Large intestine (tissue), 3 donors: ENCODE measurements around the gene SLC6A3. TPM values are rescaled to one million over a fixed set of nuclear protein-coding genes. Genes with fewer than 3 reads are reported as not detected.

Experiments used
- DNase-seq, 2 donors: peaks; one replicate each; pipeline versions ENCODE4 v3.0.0 to v3.0.0-alpha.2; 2013
- H3K27ac ChIP-seq: one replicate; pipeline ENCODE4 v1.5.1; 2013; ENCODE audit warnings: low read length
- H3K27me3 ChIP-seq: 2 replicates; pipeline ENCODE4 v1.6.1; 2013; ENCODE audit warnings: low read length; ENCODE audit not compliant: control insufficient read depth, insufficient read depth
- H3K36me3 ChIP-seq: 2 replicates; pipeline ENCODE4 v1.6.1; 2013; ENCODE audit warnings: low read length; ENCODE audit not compliant: control insufficient read depth, insufficient read depth
- H3K4me1 ChIP-seq: one replicate; pipeline ENCODE4 v1.6.1; 2013; ENCODE audit warnings: low read length; ENCODE audit not compliant: control insufficient read depth, insufficient read depth
- H3K4me3 ChIP-seq: one replicate; pipeline ENCODE4 v1.5.1; 2013; ENCODE audit warnings: low read length
- H3K9me3 ChIP-seq: one replicate; pipeline ENCODE4 v1.6.1; 2013; ENCODE audit warnings: mild to moderate bottlenecking, low read depth, low read length, moderate library complexity; ENCODE audit not compliant: control insufficient read depth
- WGBS: methylation state at CpG from one replicate; pipeline ENCODE4 v1.1.5; 2013; ENCODE audit warnings: low lambda C conversion rate; ENCODE audit not compliant: insufficient coverage; 5-methylcytosine and 5-hydroxymethylcytosine counted together
- polyA plus RNA-seq: library from polyadenylated mRNA; unstranded; fragments of 120-200 nt; gene quantifications from one replicate; pipeline ENCODE4 v1.2.1, GENCODE V29; 2013

SLC6A3 gene
- polyA plus RNA-seq, 1 donor = 0.13 TPM

- DNase-seq = no peak
- H3K36me3 ChIP-seq = no peaks in the 10 kb centered on the region
- no peak overlapping the region for H3K4me3 ChIP-seq
- 70% methylated on average over 2 of the region's 5 CpGs for WGBS
- peaks cover 66% of the 10 kb centered on the region for H3K27me3 ChIP-seq
- H3K27ac ChIP-seq = no peak overlapping the region
- H3K9me3 ChIP-seq = peaks cover 3% of the 10 kb centered on the region
- peaks cover 4% of the 10 kb centered on the region for H3K4me1 ChIP-seq
Observed at GRCh38 chr5:1448511-1449011, 3.3 kb upstream of the SLC6A3 start.

GRCh38 chr5:1447671-1448361, 2.6 kb upstream of the SLC6A3 start:
- H3K27ac ChIP-seq = no peak overlapping the region
- H3K36me3 ChIP-seq = no peaks in the 10 kb centered on the region
- H3K9me3 ChIP-seq = no peaks in the 10 kb centered on the region
- H3K4me1 ChIP-seq = peaks cover 4% of the 10 kb centered on the region
- peaks cover 74% of the 10 kb centered on the region for H3K27me3 ChIP-seq
- DNase-seq = peak; percentile 13 to 47
- no CpG with 5 or more reads among the region's 16 CpGs for WGBS
- no peak overlapping the region for H3K4me3 ChIP-seq

- Histone ChIP-seq H3K27me3 (peaks cover 77% of the 10 kb centered on the region), H3K36me3 (no peaks in the 10 kb centered on the region), H3K9me3 (no peaks in the 10 kb centered on the region), H3K4me1 (peaks cover 4% of the 10 kb centered on the region), H3K27ac (no peak overlapping the region), H3K4me3 (no peak overlapping the region)
- no CpG with 5 or more reads among the region's 16 CpGs for WGBS
- no peak for DNase-seq
Observed at GRCh38 chr5:1446602-1447343, 1.5 kb upstream of the SLC6A3 start.

- Histone ChIP-seq H3K9me3 (no peaks in the 10 kb centered on the region), H3K4me1 (peaks cover 4% of the 10 kb centered on the region), H3K36me3 (no peaks in the 10 kb centered on the region), H3K27ac (no peak overlapping the region), H3K27me3 (peaks cover 85% of the 10 kb centered on the region), H3K4me3 (no peak overlapping the region)
- DNase-seq = peak in 1 of 2 donors; percentile 13
- whole genome bisulfite sequencing = no CpG with 5 or more reads among the region's 92 CpGs
Observed at GRCh38 chr5:1445689-1446601, 705 bp upstream of the SLC6A3 start.

GRCh38 chr5:1444361-1445189, 665 bp downstream of the SLC6A3 start:
- Histone ChIP-seq H3K4me3 (no peak overlapping the region), H3K9me3 (no peaks in the 10 kb centered on the region), H3K4me1 (peaks cover 4% of the 10 kb centered on the region), H3K36me3 (no peaks in the 10 kb centered on the region), H3K27me3 (peaks cover 89% of the 10 kb centered on the region), H3K27ac (no peak overlapping the region)
- WGBS = no CpG with 5 or more reads among the region's 68 CpGs
- DNase-seq = no peak

GRCh38 chr5:1443991-1444360, 1.3 kb downstream of the SLC6A3 start:
- Histone ChIP-seq H3K9me3 (no peaks in the 10 kb centered on the region), H3K4me1 (peaks cover 4% of the 10 kb centered on the region), H3K4me3 (no peak overlapping the region), H3K27ac (no peak overlapping the region), H3K36me3 (no peaks in the 10 kb centered on the region), H3K27me3 (peaks cover 87% of the 10 kb centered on the region)
- DNase-seq = no peak
- no CpG with 5 or more reads among the region's 15 CpGs for WGBS

- no peaks in the 10 kb centered on the region for H3K9me3 ChIP-seq
- no peak overlapping the region for H3K4me3 ChIP-seq
- peaks cover 85% of the 10 kb centered on the region for H3K27me3 ChIP-seq
- 17% methylated on average over 1 of the region's 9 CpGs for WGBS
- peaks cover 4% of the 10 kb centered on the region for H3K4me1 ChIP-seq
- DNase-seq = no peak
- no peak overlapping the region for H3K27ac ChIP-seq
- no peaks in the 10 kb centered on the region for H3K36me3 ChIP-seq
Observed at GRCh38 chr5:1443171-1443570, 2.1 kb downstream of the SLC6A3 start.

- H3K27me3 ChIP-seq = peaks cover 79% of the 10 kb centered on the region
- no peak overlapping the region for H3K27ac ChIP-seq
- no peaks in the 10 kb centered on the region for H3K36me3 ChIP-seq
- DNase-seq = no peak
- WGBS = no CpG with 5 or more reads among the region's 36 CpGs
- H3K4me1 ChIP-seq = peaks cover 6% of the 10 kb centered on the region
- H3K4me3 ChIP-seq = no peak overlapping the region
- H3K9me3 ChIP-seq = no peaks in the 10 kb centered on the region
Observed at GRCh38 chr5:1442222-1443145, 2.8 kb downstream of the SLC6A3 start.
